AG10803 (cell line): ENCODE results near the gene RNF208.
A peak's percentile ranks its signal among the peaks of the same experiment; 100 is the strongest.

Experiments used
- DNase-seq: peaks from one replicate; pipeline ENCODE4 v3.0.0; 2010; ENCODE audit warnings: low read depth
- H3K4me3 ChIP-seq: 2 replicates; pipeline ENCODE4 v1.5.1; 2011; ENCODE audit warnings: mild to moderate bottlenecking, low read length, control low read depth
- CTCF ChIP-seq: conservative IDR thresholded peaks from 2 replicates; pipeline ENCODE4 v1.5.1; 2011; ENCODE audit warnings: mild to moderate bottlenecking, low read length, control low read depth, inconsistent platforms

The RNF208 gene

GRCh38 chr9:137220317-137221094, 1.5 kb downstream of the RNF208 start:
- no peak overlapping the region for H3K4me3 ChIP-seq
- TF ChIP-seq CTCF, result no peak
- no peak for DNase-seq

GRCh38 chr9:137219757-137220316, 2.2 kb downstream of the RNF208 start:
- TF ChIP-seq CTCF, result no peak
- no peak for DNase-seq

GRCh38 chr9:137218754-137219271, 3.2 kb downstream of the RNF208 start:
- TF ChIP-seq CTCF, result no peak
- DNase-seq, result no peak
- H3K4me3 ChIP-seq, result no peak overlapping the region

More at GRCh38 chr9:137219757-137220316, 2.2 kb downstream of the RNF208 start:
- no peak overlapping the region for H3K4me3 ChIP-seq

GRCh38 chr9:137218212-137218753, 3.8 kb downstream of the RNF208 start:
- DNase-seq, result no peak
- H3K4me3 ChIP-seq, result no peak overlapping the region
- no peak for TF ChIP-seq CTCF

- DNase-seq, result peak; percentile 40
- no peak; the same call in 1 of the 2 replicates for TF ChIP-seq CTCF
- H3K4me3 ChIP-seq, result peak overlapping the region; percentile 44
Observed at GRCh38 chr9:137217276-137218211, 4.5 kb downstream of the RNF208 start.

GRCh38 chr9:137216188-137216965, 5.7 kb downstream of the RNF208 start:
- TF ChIP-seq CTCF, result no peak
- H3K4me3 ChIP-seq, result no peak overlapping the region
- no peak for DNase-seq
